H9 (cell line): ENCODE measurements around the gene UTP11. TPM values are rescaled to one million over a fixed set of nuclear protein-coding genes. Genes with fewer than 3 reads are reported as not detected.

Experiments
- DNase-seq: peaks from one replicate; pipeline ENCODE4 v3.0.0-alpha.2; 2017
- H2AFZ ChIP-seq: one replicate; pipeline ENCODE4 v1.6.1; 2013; ENCODE audit warnings: mild to moderate bottlenecking, low read length, control low read depth, moderate library complexity
- H2AK5ac ChIP-seq: 2 replicates; pipeline ENCODE4 v1.6.1; 2013; ENCODE audit warnings: low read length, control low read depth, mixed read lengths; ENCODE audit not compliant: insufficient read length
- H2BK120ac ChIP-seq: one replicate; pipeline ENCODE4 v1.6.1; 2013; ENCODE audit warnings: low read depth, mild to moderate bottlenecking, low read length, control low read depth, inconsistent platforms; ENCODE audit not compliant: poor library complexity, severe bottlenecking
- H2BK12ac ChIP-seq: 2 replicates; pipeline ENCODE4 v1.6.1; 2013; ENCODE audit warnings: low read length, control low read depth, mixed read lengths, low read depth; ENCODE audit not compliant: insufficient read length
- H2BK15ac ChIP-seq: 2 replicates; pipeline ENCODE4 v1.6.1; 2013; ENCODE audit warnings: low read depth, low read length, control low read depth
- H2BK20ac ChIP-seq: one replicate; pipeline ENCODE4 v1.6.1; 2013; ENCODE audit warnings: low read depth, mild to moderate bottlenecking, low read length, control low read depth, inconsistent platforms; ENCODE audit not compliant: poor library complexity, severe bottlenecking
- H2BK5ac ChIP-seq: 2 replicates; pipeline ENCODE4 v1.6.1; 2013; ENCODE audit warnings: low read length, control low read depth, mixed read lengths; ENCODE audit not compliant: insufficient read length
- H3K14ac ChIP-seq: 2 replicates; pipeline ENCODE4 v1.6.1; 2013; ENCODE audit warnings: low read length, control low read depth; ENCODE audit not compliant: insufficient read depth
- H3K18ac ChIP-seq: 2 replicates; pipeline ENCODE4 v1.6.1; 2013; ENCODE audit warnings: low read depth, mild to moderate bottlenecking, mixed read lengths, low read length, control low read depth; ENCODE audit not compliant: insufficient read length
- H3K23ac ChIP-seq: 2 replicates; pipeline ENCODE4 v1.6.1; 2013; ENCODE audit warnings: low read length, control low read depth, mixed read lengths, low read depth; ENCODE audit not compliant: insufficient read length
- H3K23me2 ChIP-seq: 2 replicates; pipeline ENCODE4 v1.6.1; 2013; ENCODE audit warnings: low read depth, mild to moderate bottlenecking, mixed read lengths, low read length, control low read depth; ENCODE audit not compliant: insufficient read length, poor library complexity, severe bottlenecking
- H3K27ac ChIP-seq: 2 replicates; pipeline ENCODE4 v1.5.1; 2013; ENCODE audit warnings: low read length, control low read depth, mixed read lengths, low read depth; ENCODE audit not compliant: insufficient read length
- H3K27me3 ChIP-seq: 2 replicates; pipeline ENCODE4 v1.6.1; 2013; ENCODE audit warnings: low read length, control low read depth, inconsistent platforms; ENCODE audit not compliant: insufficient read depth
- H3K4ac ChIP-seq: 2 replicates; pipeline ENCODE4 v1.6.1; 2013; ENCODE audit warnings: low read depth, mild to moderate bottlenecking, control low read depth, inconsistent platforms, low read length, moderate library complexity
- H3K4me1 ChIP-seq: 2 replicates; pipeline ENCODE4 v1.6.1; 2013; ENCODE audit warnings: low read length, control low read depth, inconsistent platforms; ENCODE audit not compliant: insufficient read depth
- H3K4me2 ChIP-seq: 2 replicates; pipeline ENCODE4 v1.6.1; 2013; ENCODE audit warnings: low read length, control low read depth, mixed read lengths; ENCODE audit not compliant: insufficient read length, insufficient read depth
- H3K56ac ChIP-seq: 2 replicates; pipeline ENCODE4 v1.6.1; 2013; ENCODE audit warnings: low read depth, mild to moderate bottlenecking, mixed read lengths, low read length, control low read depth; ENCODE audit not compliant: insufficient read length
- H3K79me1 ChIP-seq: 2 replicates; pipeline ENCODE4 v1.6.1; 2013; ENCODE audit warnings: low read depth, mild to moderate bottlenecking, moderate library complexity, low read length, control low read depth, inconsistent platforms; ENCODE audit not compliant: insufficient read depth, poor library complexity, severe bottlenecking
- H3K79me2 ChIP-seq: 2 replicates; pipeline ENCODE4 v1.6.1; 2013; ENCODE audit warnings: low read length, control low read depth, inconsistent platforms; ENCODE audit not compliant: insufficient read depth
- H3K9ac ChIP-seq: 2 replicates; pipeline ENCODE4 v1.6.1; 2013; ENCODE audit warnings: low read length, control low read depth, mixed read lengths; ENCODE audit not compliant: insufficient read length; ENCODE audit errors: extremely low read depth
- H3K9me3 ChIP-seq: one replicate; pipeline ENCODE4 v1.6.1; 2013; ENCODE audit warnings: low read depth, low read length, inconsistent platforms; ENCODE audit not compliant: control insufficient read depth
- H3T11ph ChIP-seq: one replicate; pipeline ENCODE4 v1.6.1; 2013; ENCODE audit warnings: mild to moderate bottlenecking, low read length, control low read depth, inconsistent platforms
- H4K20me1 ChIP-seq: one replicate; pipeline ENCODE4 v1.6.1; 2013; ENCODE audit not compliant: control insufficient read depth, insufficient read length, insufficient read depth
- H4K5ac ChIP-seq: 2 replicates; pipeline ENCODE4 v1.6.1; 2013; ENCODE audit warnings: low read depth, mild to moderate bottlenecking, mixed read lengths, low read length, control low read depth; ENCODE audit not compliant: insufficient read length
- H4K8ac ChIP-seq: replicated peaks from 2 replicates; pipeline ENCODE4 v1.6.1; 2013; ENCODE audit warnings: low read length, control low read depth, mixed read lengths, low read depth; ENCODE audit not compliant: insufficient read length
- H4K91ac ChIP-seq: 2 replicates; pipeline ENCODE4 v1.6.1; 2013; ENCODE audit warnings: low read depth, mild to moderate bottlenecking, moderate library complexity, mixed read lengths, low read length, control low read depth; ENCODE audit not compliant: insufficient read length
- H3K27ac Mint-ChIP-seq, 3 experiments: 2 replicates in 2 of 3; 3 replicates in 1 of 3; pipeline ENCODE4 v1.8.0; 2020 to 2021; ENCODE audit warnings: mixed read lengths in 3 of 3, mild to moderate bottlenecking in 1 of 3, moderate library complexity in 1 of 3
- H3K27me3 Mint-ChIP-seq: 2 replicates; pipeline ENCODE4 v1.8.0; 2021; ENCODE audit warnings: low read depth, mild to moderate bottlenecking, moderate library complexity, mixed read lengths
- H3K36me3 Mint-ChIP-seq, 3 experiments: 2 replicates in 2 of 3; 3 replicates in 1 of 3; pipeline ENCODE4 v1.8.0; 2020 to 2021; ENCODE audit warnings: low read depth in 3 of 3, mixed read lengths in 3 of 3; ENCODE audit not compliant: insufficient read depth in 1 of 3
- H3K4me1 Mint-ChIP-seq, 2 experiments: 2 replicates each; pipeline ENCODE4 v1.8.0; 2020; ENCODE audit warnings: mixed read lengths in 2 of 2
- H3K4me3 Mint-ChIP-seq, 2 experiments: 2 replicates in 1 of 2; 3 replicates in 1 of 2; pipeline ENCODE4 v1.8.0; 2020 to 2021; ENCODE audit warnings: mild to moderate bottlenecking in 2 of 2, mixed read lengths in 2 of 2, moderate library complexity in 1 of 2
- H3K9me3 Mint-ChIP-seq, 2 experiments: 2 replicates in 1 of 2; 3 replicates in 1 of 2; pipeline ENCODE4 v1.8.0; 2020; ENCODE audit warnings: mild to moderate bottlenecking in 2 of 2, mixed read lengths in 2 of 2, moderate library complexity in 1 of 2
- CTCF ChIP-seq: fragments of 200-600 bp; sonication (generic); conservative IDR thresholded peaks from 3 replicates; pipeline ENCODE4 v1.8.0; 2021; ENCODE audit warnings: antibody characterized with exemption, mild to moderate bottlenecking
- WGBS: extraction: QIAGEN DNeasy Blood & Tissue Kit; methylation state at CpG from one replicate; pipeline ENCODE4 v1.1.7; 2013; ENCODE audit warnings: missing lambda C conversion rate, low lambda C conversion rate, mixed read lengths; ENCODE audit not compliant: insufficient read length; ENCODE audit errors: extremely low coverage; 5-methylcytosine and 5-hydroxymethylcytosine counted together
- total RNA-seq: library from RNA; stranded (reverse); gene quantifications from 2 replicates; pipeline ENCODE4 v1.2.1, GENCODE V29; 2021

Gene UTP11
- total RNA-seq, 1 experiment from 2014 or later = 63.1 TPM

GRCh38 chr1:38037221-38037939 is 24.8 kb downstream of the UTP11 start:
- no CpG with 5 or more reads among the region's 5 CpGs for WGBS
- no peaks in the 10 kb centered on the region for H3K79me2 ChIP-seq

More at GRCh38 chr1:38037221-38037939, 24.8 kb downstream of the UTP11 start:
- no peak overlapping the region for H3K27ac ChIP-seq
- no peak overlapping the region for H3T11ph ChIP-seq
- Mint-ChIP-seq H3K27me3 (peaks cover 4% of the 10 kb centered on the region), H3K4me1 (peaks cover 9 to 28% of the 10 kb centered on the region in 2 experiments), H3K9me3 (peaks cover 0 to 6% of the 10 kb centered on the region in 2 experiments; a peak in 2 of 5 replicates), H3K27ac (no peak overlapping the region), H3K36me3 (peaks cover 5 to 23% (median 15%) of the 10 kb centered on the region in 3 experiments; a peak in 6 of 7 replicates), H3K4me3 (no peak overlapping the region)
- no peak overlapping the region for H3K56ac ChIP-seq
- H3K79me1 ChIP-seq = no peaks in the 10 kb centered on the region
- H4K91ac ChIP-seq = no peak overlapping the region
- H2AK5ac ChIP-seq = no peak overlapping the region
- no peak overlapping the region for H2BK120ac ChIP-seq
- no peaks in the 10 kb centered on the region for H3K9me3 ChIP-seq
- no peak overlapping the region for H2BK5ac ChIP-seq
- H2BK12ac ChIP-seq = no peak overlapping the region
- DNase-seq = no peak
- H3K23me2 ChIP-seq = no peaks in the 10 kb centered on the region
- no peak overlapping the region for H3K23ac ChIP-seq
- no peak overlapping the region for H3K14ac ChIP-seq
- H4K8ac ChIP-seq = no peak overlapping the region
- H3K9ac ChIP-seq = no peak overlapping the region
- H3K4ac ChIP-seq = no peak overlapping the region
- no peak for TF ChIP-seq CTCF
- H2AFZ ChIP-seq = no peak overlapping the region
- H3K4me2 ChIP-seq = no peak overlapping the region
- H3K4me1 ChIP-seq = 0 out of 2 replicates have a peak, but pooled peaks cover 1% of the 10 kb centered on the region
- H2BK15ac ChIP-seq = no peak overlapping the region
- no peak overlapping the region for H3K18ac ChIP-seq
- H3K27me3 ChIP-seq = no peaks in the 10 kb centered on the region
- H2BK20ac ChIP-seq = no peak overlapping the region
- H4K20me1 ChIP-seq = no peaks in the 10 kb centered on the region
- H4K5ac ChIP-seq = no peak overlapping the region
